ENCODE results near the gene ST3GAL5. TPM values are rescaled to one million over a fixed set of nuclear protein-coding genes. Genes with fewer than 3 reads are reported as not detected.

Gene ST3GAL5
- total RNA-seq, 1 experiment from 2014 or later: 25.3 TPM

GRCh38 chr2:85893428-85894258 is 4.9 kb upstream of the ST3GAL5 start:
- no peak overlapping the region for H3K4me3 ChIP-seq (ENCODE audit: low read depth, low read length, poor library complexity, severe bottlenecking)
- no peak for TF ChIP-seq EZH2 (IDR thresholded peaks at IDR 0.05; ENCODE audit: borderline replicate concordance, low read depth, low read length, poor library complexity, severe bottlenecking)
- TF ChIP-seq CTCF (conservative IDR thresholded peaks at IDR 0.05; ENCODE audit: low read depth, low read length): no peak
- ChIA-PET POLR2A (ENCODE audit: low non-redundant PET) (no interaction called here), CTCF (no interaction called here)
- DNase-seq (ENCODE audit: low spot score): no peak
- H3K36me3 ChIP-seq (ENCODE audit: insufficient read depth, low read length, poor library complexity, severe bottlenecking): no peaks in the 10 kb centered on the region
- no peak overlapping the region for H3K27ac ChIP-seq (ENCODE audit: low read depth, low read length, poor library complexity, severe bottlenecking)
- no TSS peak for BruUV-seq (replicated peaks)
- H3K4me1 ChIP-seq (ENCODE audit: insufficient read depth, low read length, poor library complexity, severe bottlenecking): peaks cover 7% of the 10 kb centered on the region
- intact Hi-C loops (cut with micrococcal nuclease; ENCODE audit: unreplicated experiment): no loop called here
- no peaks in the 10 kb centered on the region for H3K27me3 ChIP-seq (replicated peaks; ENCODE audit: insufficient read depth, low read depth, low read length, poor library complexity)
- no peaks in the 10 kb centered on the region for H3K9me3 ChIP-seq (ENCODE audit: low read depth, low read length, poor library complexity, severe bottlenecking)

- Histone ChIP-seq H3K36me3 (ENCODE audit: insufficient read depth, low read length, poor library complexity, severe bottlenecking) (no peaks in the 10 kb centered on the region), H3K27ac (ENCODE audit: low read depth, low read length, poor library complexity, severe bottlenecking) (no peak overlapping the region), H3K9me3 (ENCODE audit: low read depth, low read length, poor library complexity, severe bottlenecking) (no peaks in the 10 kb centered on the region), H3K4me3 (ENCODE audit: low read depth, low read length, poor library complexity, severe bottlenecking) (no peak overlapping the region), H3K4me1 (ENCODE audit: insufficient read depth, low read length, poor library complexity, severe bottlenecking) (peaks cover 7% of the 10 kb centered on the region), H3K27me3 (replicated peaks; ENCODE audit: insufficient read depth, low read depth, low read length, poor library complexity) (no peaks in the 10 kb centered on the region)
- TF ChIP-seq CTCF (conservative IDR thresholded peaks at IDR 0.05; ENCODE audit: low read depth, low read length): no peak
- no peak for TF ChIP-seq EZH2 (IDR thresholded peaks at IDR 0.05; ENCODE audit: borderline replicate concordance, low read depth, low read length, poor library complexity, severe bottlenecking)
- ChIA-PET POLR2A (ENCODE audit: low non-redundant PET) (interaction anchor here (0.6 kb wide), 1 partner anchor 198 kb away, joined by 4 read pairs; no protein-coding TSS in a partner anchor), CTCF (no interaction called here)
- no peak for DNase-seq (ENCODE audit: low spot score)
- no TSS peak for BruUV-seq (replicated peaks)
- intact Hi-C loops (cut with micrococcal nuclease; ENCODE audit: unreplicated experiment): no loop called here
These were observed 3.6 kb upstream of the ST3GAL5 start for GRCh38 chr2:85892216-85892944.

- POLR2A ChIA-PET (ENCODE audit: low non-redundant PET): no interaction called here
- peaks cover 15% of the 10 kb centered on the region for H3K4me1 ChIP-seq (ENCODE audit: insufficient read depth, low read length, poor library complexity, severe bottlenecking)
- H3K36me3 ChIP-seq (ENCODE audit: insufficient read depth, low read length, poor library complexity, severe bottlenecking): no peaks in the 10 kb centered on the region
- CTCF ChIA-PET: interaction anchor here (0.6 kb wide), 1 partner anchor 187 kb away, joined by 8 read pairs; no protein-coding TSS in a partner anchor
- H3K27me3 ChIP-seq (replicated peaks; ENCODE audit: insufficient read depth, low read depth, low read length, poor library complexity): no peaks in the 10 kb centered on the region
- no peak for DNase-seq (ENCODE audit: low spot score)
- H3K27ac ChIP-seq (ENCODE audit: low read depth, low read length, poor library complexity, severe bottlenecking): no peak overlapping the region
- BruUV-seq (replicated peaks): no TSS peak
- no peaks in the 10 kb centered on the region for H3K9me3 ChIP-seq (ENCODE audit: low read depth, low read length, poor library complexity, severe bottlenecking)
- no peak overlapping the region for H3K4me3 ChIP-seq (ENCODE audit: low read depth, low read length, poor library complexity, severe bottlenecking)
- intact Hi-C loops (cut with micrococcal nuclease; ENCODE audit: unreplicated experiment): no loop called here
- TF ChIP-seq CTCF (conservative IDR thresholded peaks at IDR 0.05; ENCODE audit: low read depth, low read length) (no peak), EZH2 (IDR thresholded peaks at IDR 0.05; ENCODE audit: borderline replicate concordance, low read depth, low read length, poor library complexity, severe bottlenecking) (no peak)
These were observed 1.9 kb upstream of the ST3GAL5 start for GRCh38 chr2:85890522-85891176.

All from A673 (cell line).